Amniotic stem cell (primary cell): ENCODE measurements around the gene BSPRY.
"Not testable (repeated sequence)": the region's sequence is repeated elsewhere in the genome, so short reads cannot be mapped to it uniquely, and the experiment has no call there.

Experiments used
- DNase-seq: peaks from one replicate; lab custom pipeline; 2025; lab: John Stamatoyannopoulos, UW

BSPRY gene

DNA sequence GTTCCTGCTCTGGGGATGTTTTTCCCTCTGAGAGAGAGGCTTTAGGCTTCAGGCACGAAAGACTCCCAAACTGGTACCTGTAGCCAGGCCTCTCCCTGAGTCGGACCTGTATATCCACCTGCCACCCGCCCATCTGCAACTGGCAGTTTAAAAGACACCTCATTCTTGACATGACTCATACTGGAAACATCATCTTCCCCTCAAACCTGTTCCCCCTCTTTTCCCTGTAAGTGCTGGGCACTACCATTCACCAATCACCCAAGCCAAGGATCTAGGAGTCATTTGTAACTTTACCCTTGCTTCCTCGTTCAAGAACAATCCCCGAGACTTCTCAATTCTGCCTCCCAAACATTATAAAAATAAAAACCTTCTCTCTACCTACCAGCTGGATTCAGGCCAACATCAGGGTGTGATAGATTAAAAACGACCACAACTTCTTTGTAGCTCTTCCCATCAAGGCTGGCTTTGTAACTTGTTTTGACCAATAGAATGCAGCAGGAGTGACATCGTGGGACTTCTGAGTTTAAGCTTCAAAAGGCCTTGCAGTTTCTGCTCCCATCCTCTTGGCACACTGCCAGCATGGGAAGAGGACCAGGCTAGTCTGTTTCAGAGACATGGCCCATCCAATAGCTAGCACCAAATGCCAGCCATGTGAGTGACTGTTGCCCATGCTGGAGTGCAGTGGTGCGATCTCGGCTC is 7.5 kb upstream of the BSPRY start:
- no peak for DNase-seq

DNA sequence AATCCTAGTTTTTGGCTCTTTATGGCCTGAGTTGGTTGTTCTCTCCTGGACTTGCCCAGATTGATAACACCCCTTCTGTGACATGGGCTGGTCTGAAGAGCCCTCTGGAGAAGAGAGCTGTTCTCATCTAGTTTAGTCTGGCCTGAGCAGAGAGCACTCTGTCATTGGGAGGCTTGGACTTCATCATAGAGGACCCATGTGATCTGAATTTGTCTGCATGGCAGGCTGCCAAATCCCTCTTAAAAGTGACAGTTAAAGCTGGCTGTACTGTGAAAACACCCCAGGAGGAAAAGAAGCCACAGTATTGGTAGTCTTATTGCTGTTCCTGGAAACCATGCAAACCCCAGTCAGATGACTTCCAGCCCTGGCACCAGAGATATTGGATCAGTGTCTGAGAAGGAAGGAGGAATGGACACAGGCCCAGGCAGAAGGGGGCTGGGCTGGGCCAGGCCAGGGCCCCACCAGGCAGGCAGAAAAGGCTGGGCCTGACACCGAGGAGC is 5.6 kb upstream of the BSPRY start:
- DNase-seq, result no peak

DNA sequence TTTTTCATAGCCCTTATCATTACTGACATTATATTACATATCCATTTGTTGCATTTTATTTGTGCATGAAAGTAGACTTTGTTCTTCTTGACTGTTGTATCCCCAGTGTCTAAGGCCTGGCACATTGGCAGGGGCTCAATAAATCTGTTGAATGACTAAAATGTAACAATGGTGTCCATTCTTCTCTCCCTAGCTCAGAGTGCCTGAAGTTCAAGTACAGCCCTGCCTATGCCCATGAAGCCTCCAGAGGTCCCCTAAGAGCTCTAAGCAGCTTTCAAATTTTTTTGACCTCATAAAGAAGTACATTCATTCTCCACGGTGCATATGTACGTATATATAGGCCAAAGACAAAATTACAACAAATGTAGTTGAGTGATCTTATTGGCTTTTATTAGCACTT is 4.2 kb upstream of the BSPRY start:
- no peak for DNase-seq

DNA sequence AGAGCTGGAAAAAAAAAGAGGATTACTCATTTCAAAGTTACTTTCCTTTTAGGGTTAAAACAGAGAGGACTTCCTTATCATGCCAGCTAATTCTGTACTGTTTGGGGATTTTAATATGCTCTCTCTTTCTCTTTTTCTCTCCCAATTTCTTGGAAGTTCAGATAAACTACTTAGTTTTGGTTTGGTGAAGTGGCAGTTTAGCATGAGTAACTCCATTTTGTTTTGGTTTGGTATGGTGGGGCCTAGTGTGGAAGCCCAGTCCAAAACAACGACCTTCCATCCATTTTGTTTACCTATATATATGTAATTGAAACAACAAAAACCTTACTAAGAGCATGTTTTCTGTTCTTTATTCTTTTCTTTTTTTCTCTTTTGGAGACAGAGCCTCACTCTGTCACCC is 3.7 kb upstream of the BSPRY start:
- no peak for DNase-seq

DNA sequence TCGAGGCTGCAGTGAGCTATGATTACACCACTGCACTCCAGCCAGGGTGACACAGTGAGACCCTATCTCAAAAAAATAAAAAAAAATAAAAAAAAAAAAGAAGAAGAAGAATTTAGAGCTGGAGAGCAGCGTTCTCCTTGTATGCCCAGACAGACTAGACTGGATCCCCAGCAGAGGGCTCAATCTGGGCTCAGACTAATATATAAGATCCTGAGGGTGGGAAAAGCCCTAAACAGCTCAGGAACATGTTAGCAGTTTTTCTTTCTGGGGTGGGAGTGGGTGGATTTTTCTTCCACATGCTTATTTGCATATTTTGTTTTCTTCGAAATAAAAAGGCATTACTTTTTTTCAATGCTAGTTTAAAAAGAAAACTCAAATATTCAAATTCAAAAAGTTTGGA is 904 bp upstream of the BSPRY start:
- DNase-seq, result no peak

DNA sequence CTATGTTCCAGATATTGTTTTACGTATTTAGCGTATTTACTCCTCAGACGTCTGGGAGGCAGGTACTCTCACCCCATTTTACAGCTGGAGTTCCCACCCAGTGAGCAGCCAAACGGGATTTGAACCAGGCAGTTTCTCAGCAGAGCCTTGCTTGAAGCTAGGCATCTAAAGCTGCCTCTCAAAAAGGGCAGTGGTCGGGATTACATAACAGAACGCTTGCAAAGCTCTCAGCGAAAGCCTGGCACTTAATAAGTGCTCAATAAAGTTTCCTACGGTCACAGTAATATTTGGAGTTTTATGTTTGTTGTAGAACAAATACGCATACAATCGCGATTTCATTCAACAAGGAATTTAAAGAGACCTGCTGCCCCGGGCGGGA is 286 bp upstream of the BSPRY start:
- no peak for DNase-seq

DNA sequence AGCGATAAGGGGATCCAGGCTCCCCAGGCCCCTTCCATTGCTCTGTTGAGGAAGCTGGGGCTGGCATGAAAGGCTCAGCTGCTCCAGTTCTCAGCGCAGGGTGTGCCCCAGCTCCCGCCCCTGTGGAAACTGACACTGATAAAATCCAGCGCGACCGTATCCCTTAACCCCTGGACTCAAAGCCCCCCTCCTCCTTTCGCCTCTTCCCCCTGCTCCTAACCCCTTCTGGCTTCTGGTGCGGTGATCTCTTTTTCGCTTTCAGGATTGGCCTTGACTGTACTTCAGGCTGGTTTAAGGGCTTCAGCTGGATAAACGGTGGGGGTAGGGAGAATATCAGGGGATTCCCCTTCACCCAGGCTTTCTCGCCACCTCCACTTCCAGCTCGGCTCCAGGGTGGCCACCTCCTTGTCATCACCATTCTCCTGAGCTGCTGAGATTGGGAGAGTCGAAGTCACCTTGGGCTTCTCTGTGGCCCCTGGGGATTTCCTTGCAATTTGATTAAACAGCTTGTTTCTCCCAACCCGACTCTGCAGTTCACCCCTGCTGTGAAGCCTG is 843 bp downstream of the BSPRY start:
- DNase-seq, result no peak

DNA sequence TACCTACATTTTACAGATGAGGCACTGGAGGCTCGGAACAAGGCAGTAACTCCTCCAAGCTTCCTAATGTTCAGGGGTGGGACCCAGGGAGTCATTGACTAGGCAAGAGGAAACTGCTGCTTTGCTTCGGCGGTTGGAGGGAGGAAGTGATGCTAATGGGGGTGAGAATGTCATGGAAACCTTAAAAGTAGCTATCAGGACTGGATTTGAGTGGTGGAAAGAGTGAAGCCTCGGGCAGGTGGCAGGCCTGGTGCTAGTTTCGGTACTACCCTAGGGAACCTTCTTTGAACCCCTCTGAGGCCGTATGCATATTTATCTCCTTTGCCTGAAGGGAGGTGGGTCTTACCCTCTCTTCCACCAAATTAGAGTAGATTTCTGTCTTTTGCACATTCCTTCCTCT is 1.6 kb downstream of the BSPRY start:
- DNase-seq, result no peak

DNA sequence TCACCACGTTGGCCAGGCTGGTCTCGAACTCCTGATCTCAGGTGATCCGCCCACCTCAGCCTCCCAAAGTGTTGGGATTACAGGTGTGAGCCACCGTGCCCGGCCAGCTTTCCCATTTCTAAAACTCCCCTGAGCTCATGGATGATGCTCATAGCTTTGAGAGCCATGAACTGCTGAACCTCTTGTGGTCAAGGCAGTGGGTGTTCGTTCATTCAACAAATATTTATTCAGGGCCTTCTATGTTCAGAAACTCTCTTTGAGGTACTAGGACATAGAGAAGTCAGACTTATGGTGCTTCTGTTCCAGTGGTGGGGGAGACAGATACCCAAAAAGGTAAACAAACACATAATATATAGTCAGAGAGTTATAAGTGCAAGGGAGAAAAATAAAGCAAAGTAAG is 2.7 kb downstream of the BSPRY start:
- no peak for DNase-seq

DNA sequence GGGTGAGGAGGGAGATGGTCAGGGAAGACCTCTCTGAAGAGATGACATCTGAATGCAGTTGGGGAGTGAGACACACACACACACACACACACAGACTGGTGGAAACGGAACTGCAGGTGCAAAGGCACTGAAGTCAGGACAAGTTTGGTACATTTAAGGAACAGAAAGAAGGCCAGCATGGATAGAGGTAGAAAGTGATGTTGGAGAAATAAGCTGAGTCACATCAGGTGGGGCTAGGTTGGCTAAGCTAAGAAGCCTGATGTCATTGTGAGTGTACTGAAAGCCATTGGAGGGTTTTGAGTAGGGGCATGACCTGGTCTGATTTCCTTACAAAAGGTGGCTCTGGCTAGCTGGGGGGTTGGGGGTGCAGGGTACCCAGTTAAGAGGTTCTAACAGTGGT is 3.1 kb downstream of the BSPRY start:
- DNase-seq, result no peak

DNA sequence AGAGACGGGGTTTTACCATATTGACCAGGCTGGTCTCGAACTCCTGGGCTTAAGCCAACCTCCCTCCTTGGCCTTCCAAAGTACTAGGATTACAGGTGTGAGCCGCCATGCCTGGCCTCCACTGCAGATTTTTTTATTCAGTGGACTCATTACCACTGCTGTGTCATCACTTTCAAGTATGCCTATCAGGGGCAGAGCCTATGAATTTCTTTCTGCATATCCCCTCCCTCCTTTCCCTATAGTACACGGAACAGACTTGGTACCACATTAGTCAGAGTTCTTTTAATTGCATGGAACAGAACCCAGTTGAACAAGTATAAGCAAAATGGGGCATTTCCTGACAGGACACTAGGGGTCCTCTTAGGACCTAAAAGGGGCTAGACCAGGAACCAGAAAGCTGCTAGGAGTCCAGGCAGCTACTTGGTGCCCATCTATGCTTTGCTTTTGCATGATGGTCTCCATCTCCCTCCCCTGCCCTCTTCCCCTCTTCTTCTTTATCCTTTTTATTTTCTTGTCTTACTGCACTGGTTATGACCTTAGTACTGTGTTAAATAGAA is 5.8 kb downstream of the BSPRY start:
- no peak for DNase-seq

DNA sequence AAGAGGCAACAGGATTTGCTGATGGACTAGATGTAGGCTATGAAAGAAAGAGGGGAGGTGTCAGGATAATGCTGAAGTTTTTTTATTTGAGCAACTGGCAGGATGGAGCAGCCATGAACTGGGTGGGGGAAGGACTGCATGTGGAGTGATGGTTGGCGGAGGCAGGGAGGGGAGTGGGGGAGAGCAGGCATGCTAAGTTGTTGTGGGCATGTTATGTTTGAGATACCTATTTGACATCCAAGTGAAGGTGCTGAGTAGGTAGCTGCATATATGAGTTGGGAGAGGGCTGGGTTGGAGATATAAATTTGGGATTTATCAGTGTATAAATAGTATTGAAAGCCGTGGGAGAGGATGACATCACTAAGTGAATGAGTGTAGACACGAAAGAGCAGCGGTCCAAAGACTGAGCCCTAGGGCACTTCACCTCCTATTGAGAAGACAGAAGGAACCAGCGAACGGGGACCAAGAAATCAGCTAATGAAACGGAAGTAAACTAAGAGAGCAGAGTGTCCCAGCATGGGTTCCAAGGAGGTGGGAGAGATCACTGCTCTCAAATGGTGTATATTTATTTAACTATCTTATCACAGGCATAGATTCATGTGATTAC is 7.4 kb downstream of the BSPRY start:
- DNase-seq, result no peak

DNA sequence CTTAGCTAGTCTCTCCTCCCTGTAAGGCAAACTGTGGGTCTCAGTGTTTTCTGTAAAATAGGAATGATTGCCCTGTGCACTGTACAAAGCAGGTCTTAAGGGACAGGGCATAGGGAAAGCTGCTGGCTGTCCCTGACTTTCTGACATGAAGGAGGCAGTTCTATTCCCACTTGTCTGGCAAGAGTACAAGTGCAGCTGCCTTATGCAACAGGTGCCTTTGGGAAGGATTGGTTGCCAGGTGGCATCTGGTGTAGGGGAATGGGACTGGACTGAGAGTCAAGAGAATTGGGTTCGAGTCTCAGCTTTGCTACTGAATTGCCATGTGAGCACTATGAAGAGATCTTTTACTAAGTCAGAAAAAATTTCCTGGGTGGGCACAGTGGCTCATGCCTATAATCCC is 10.0 kb downstream of the BSPRY start:
- DNase-seq, result no peak

DNA sequence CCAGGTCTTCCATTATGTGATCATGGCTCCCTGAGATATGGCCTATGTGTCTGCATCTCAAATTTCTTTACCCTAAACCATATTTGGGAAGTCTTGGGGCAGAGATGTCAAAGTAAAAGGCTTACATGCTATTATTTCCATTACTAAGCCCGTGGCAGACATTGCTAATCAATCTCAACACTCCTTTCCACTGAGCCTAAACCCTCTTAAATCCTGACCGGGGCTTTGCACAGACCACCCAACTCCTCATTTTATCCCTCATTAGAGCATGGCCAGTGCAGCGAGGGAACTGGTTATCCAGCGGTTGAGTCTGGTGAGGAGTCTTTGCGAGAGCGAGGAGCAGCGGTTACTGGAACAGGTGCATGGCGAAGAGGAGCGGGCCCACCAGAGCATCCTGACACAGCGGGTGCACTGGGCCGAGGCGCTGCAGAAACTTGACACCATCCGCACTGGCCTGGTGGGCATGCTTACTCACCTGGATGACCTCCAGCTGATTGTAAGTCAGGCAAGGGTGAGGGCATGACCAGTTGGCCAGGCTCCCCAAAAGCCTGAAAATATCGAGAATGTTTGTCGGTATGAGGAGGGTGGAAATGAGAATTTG is 11.0 kb downstream of the BSPRY start:
- DNase-seq, result no peak

DNA sequence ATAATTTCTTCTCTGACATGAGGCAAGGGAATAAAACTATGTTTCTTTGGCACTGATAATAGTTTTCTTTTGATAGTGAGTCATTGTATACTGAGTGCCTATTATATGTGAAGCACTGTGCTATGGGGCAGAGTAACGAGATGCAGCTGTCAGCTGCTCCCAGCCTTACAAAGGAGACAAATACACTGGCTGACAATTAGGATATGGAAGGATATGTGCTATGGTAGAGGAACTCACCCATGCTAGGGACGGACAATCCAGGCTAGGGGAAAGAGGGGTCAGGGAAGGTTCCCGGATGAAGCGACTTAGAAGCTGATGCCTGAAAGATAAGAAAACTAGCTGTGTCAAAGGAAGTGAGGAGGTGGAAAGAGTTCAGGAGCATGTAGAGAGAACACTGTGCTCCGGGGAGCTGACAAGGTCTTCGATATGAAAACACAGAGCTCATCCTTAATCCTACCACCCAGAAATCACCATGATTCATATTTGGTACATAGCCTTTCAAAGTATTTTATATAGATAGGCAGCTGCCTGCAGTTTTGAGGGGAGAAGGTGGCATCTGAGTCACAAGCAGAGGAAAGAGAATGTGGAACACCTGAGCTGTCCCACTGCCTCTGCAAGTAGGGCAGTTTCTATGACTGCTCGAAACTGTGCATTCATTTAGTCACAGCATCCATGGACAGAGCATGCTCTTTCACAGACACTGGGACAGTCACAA is 12.1 kb downstream of the BSPRY start:
- DNase-seq, result no peak

DNA sequence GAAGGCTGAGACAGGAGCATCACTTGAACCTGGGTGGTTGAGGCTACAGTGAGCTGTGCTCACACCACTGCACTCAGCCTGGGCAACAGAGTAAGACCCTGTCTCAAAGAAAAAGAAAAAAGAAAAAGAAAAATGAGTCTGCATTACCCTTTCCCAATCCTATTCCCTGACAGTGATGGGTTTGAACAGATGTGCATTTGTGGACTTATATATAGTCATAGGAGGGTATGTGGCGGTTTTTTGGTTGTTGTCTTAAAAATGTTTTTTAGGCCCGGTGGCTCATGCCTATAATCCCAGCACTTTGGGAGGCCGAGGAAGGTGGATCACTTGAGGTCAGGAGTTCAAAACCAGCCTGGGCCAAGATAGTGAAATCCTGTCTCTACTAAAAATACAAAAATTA is 14.0 kb downstream of the BSPRY start:
- no peak for DNase-seq

DNA sequence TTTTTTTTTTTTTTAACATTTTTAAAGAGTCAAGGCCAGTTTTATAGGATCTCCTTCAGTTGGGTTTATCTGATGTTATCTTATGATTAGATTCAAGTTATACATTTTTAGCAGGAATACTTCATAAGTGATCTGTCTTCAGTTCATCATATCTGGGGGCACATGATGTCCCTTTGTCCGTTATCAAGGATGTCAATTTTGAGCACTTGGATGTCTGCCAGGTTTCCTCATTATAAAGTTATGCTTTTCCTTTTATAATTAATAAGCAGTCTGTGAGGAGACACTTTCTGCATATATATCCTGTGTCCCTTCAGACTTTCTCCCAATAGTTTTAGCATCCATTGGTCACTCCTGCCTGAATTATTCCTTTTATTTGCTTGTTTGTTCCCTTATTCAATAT is 15.6 kb downstream of the BSPRY start:
- no peak for DNase-seq

DNA sequence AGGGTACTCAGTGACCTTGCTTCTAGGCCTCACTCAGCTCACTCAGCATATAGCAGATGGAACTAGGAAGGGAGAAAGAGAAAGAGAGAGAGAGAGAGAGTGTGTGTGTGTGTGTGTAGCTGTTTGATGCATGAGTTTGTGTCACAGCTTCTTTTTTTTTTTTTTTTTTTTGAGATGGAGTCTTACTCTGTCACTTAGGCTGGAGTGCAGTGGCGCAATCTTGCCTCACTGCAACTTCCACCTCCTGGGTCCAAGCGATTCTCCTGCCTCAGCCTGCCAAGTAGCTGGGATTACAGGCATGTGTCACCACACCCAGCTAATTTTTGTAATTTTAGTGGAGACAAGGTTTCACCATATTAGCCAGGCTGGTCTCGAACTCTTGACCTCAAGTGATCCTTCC is 16.3 kb downstream of the BSPRY start:
- DNase-seq, result not testable (repeated sequence)

DNA sequence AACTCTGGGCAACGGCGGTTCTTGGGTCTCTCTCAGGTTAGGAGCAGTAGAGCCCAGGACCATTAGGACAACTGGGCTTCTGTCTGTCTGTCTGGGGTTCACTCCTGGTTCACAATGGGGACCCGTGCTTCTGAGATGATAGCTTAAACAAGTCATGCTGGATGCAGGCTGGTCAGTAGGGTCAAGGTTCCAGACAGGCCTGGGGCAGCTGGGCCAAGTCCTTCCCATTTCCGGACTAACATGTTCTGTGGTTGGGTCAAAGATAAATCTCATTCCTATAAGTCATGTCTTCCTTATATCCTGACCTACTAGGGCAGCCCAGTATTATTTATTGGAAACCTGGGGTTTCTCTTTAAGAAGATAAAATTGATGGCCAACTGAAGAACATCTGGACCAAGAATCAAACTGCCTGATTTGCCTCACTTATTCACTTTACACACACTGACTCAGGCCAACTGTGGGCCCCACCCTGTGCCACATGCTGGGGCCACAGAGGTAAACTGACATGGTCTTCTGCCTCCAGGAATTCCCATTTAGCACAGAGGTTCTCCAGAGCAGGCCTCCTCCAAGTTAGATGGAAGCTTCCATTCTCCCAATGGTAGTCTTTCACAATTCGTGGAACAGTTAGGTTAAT is 19.1 kb downstream of the BSPRY start:
- no peak for DNase-seq

DNA sequence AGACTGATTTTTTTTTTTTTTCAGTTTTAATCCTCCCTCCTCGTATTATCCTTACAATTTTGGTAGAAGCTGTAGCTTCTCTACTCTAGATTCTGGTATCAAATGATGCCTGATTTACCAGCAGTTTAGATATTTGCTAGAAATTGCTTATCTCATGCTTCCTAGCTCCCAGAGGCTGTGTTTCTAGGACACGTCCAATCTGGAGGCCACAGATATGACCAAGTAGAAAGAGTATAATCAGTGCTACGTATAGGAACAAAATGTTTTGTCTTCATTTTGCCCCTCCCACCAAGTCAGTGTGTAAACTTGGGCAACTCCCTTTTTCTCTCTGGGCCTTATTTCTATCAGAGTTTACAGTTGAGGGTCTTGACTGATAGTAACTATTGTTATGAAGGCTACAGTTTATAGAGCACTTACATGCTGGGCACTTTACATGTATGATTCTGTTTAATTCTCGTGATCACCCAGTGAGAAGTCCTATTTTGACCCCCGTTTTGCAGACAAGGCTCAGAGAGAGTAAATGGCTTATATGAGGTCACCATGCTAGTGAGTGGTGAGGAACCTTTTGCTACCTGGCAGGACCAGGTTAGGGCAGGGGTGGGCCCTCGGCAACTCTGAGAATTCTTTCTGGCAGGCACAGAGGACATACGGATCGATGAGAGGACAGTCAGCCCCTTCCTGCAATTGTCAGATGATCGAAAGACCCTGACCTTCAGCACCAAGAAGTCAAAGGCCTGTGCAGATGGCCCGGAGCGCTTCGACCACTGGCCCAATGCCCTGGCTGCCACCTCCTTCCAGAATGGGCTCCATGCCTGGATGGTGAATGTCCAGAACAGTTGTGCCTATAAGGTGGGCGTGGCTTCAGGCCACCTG is 19.9 kb downstream of the BSPRY start:
- DNase-seq, result no peak

DNA sequence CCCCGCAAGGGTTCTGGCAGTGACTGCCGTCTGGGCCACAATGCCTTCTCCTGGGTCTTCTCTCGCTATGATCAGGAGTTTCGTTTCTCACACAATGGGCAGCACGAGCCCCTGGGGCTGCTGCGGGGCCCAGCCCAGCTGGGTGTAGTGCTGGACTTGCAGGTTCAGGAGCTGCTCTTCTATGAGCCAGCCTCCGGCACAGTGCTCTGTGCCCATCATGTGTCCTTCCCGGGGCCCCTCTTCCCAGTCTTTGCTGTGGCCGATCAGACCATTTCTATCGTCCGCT is 20.5 kb downstream of the BSPRY start:
- no peak for DNase-seq
